HG03108 (cell line): ENCODE results near the gene HNRNPR.
A peak's percentile ranks its signal among the peaks of the same experiment; 100 is the strongest.

Experiments
- ATAC-seq: cut with Tn5 transposase; IDR thresholded peaks from one replicate; pipeline ENCODE4 v1.9.1; 2021; ENCODE audit warnings: moderate library complexity; ENCODE audit not compliant: unreplicated experiment

Gene HNRNPR

GRCh38 chr1:23369335-23370013 lies 25.4 kb upstream of the HNRNPR start, which contains the start of gene ZNF436:
ZNF436 (minus strand) TSS chr1:23369836; CDS start chr1:23368005, 1,831 bp downstream.
- ATAC-seq: no peak

DNA sequence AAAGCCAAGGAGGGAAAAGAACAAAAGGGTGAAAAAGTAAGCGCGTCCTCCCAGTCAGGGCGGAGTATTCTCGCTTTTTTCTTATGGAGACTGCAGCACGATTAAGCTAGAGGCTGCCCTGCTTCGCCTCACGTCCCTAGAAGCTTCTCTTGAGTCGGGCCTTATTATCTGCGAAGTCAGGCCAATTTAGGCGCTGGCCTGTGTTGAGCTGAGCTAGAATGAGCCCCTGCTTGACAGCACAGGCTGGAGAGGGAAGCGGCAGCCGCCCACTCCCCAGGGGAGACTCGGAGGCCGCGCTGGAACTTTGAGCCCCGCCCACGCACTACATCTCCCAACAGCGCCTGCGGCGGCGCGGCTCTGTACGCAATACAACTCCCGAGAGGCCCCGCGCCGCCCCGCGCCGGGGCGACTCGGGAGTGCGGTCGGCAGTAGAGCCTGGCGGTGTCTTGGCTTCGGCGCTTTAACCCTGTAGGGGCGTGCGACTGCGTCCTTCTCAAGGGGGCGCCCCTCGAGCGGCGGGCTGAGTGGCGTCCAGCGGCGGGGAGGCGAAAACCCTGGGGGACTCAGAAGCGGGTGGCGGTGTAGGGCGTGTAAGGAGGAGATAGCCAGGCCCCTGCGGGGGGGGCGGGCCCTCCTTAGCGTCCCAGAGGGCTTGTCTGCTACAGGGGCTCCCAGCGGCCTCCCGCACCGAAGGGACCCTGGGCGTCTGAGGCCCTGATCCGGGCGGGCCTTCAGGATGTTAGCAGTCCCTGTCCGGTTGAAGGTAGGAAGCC lies 24.7 kb upstream of the HNRNPR start:
- peak; percentile 71 for ATAC-seq

GRCh38 chr1:23367791-23368561 lies 23.9 kb upstream of the HNRNPR start:
- ATAC-seq: peak; percentile 79

DNA sequence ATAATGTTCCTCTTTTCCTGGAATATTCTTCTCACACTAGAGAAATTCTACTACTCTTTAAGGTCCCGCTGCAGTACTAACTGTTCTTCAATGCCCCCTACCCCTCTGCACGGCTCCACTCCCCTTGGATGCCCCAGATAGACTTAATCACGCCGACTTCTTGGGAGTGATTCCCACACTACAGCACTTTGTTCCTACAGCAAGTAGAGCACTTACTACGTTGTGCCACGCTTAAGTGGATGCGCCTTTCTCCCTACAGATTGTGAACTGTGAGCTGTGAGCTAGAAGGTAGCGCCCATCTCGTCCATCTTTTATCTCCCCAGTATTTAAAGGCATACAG lies 23.3 kb upstream of the HNRNPR start:
- ATAC-seq: no peak

- no peak for ATAC-seq
Measured at GRCh38 chr1:23366598-23366997, 22.5 kb upstream of the HNRNPR start.

DNA sequence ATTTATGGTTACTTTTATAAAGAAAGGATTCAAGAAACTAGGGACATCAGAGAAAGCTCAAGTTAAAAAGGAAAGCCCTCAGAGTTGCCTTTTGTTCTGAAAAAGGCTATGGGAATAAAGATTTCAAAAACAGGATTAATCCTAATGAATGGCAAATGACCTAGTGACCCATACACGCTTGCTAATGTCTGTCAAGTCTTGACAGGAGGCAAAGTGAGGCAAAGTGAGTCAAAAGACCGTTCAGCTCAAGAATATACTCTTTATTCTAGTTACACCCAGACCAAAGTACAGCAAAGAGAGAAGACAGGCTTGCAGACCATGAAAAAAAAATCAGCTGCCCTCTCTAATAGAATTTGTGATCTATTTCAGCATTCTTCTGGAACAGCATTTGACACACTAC lies 22.1 kb upstream of the HNRNPR start:
- ATAC-seq: no peak

DNA sequence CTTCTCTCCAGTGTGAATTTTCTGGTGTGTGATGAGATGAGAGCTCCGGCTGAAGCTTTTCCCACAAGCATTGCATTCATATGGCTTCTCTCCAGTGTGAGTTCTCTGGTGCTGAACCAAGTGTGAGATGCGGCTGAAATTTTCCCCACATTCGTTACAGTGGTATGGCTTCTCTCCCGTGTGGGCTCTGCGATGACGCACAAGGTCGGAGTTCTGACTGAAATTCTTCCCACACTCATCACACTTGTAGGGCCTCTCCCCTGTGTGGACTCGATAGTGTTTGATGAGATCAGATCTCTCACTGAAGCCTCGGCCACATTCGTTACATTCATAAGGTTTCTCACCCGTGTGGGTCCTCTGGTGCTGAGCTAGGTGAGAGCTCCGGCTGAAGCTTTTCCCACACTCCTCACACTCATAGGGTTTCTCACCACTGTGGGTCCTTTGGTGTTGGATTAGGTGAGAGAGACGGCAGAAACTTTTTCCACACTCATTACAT lies 18.2 kb upstream of the HNRNPR start:
- no peak for ATAC-seq

DNA sequence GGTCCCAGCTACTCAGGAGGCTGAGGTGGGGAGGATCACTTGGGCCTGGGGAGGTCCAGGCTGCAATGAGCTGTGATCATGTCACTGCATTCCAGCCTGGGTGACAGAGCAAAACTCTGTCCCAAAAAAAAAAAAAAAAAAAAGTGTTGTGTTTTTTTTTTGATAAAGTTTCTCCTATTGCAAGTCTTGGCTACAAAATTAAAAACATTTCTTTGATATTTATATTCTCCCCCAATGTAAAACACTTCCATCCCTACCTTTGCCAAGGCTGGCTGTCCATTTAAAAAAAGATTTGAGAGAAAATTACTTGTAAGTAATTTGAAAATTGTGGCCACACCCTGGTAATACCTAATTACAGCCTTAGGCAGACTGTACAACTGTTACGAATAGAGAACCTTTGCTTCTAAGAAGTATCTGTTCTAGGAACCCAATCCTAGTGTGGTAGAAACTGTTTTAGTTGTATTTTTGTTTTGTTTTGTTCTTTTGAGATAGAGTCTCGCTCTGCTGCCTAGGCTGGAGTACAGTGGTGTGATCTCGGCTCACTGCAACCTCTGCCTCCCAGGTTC lies 14.3 kb upstream of the HNRNPR start:
- no peak for ATAC-seq

DNA sequence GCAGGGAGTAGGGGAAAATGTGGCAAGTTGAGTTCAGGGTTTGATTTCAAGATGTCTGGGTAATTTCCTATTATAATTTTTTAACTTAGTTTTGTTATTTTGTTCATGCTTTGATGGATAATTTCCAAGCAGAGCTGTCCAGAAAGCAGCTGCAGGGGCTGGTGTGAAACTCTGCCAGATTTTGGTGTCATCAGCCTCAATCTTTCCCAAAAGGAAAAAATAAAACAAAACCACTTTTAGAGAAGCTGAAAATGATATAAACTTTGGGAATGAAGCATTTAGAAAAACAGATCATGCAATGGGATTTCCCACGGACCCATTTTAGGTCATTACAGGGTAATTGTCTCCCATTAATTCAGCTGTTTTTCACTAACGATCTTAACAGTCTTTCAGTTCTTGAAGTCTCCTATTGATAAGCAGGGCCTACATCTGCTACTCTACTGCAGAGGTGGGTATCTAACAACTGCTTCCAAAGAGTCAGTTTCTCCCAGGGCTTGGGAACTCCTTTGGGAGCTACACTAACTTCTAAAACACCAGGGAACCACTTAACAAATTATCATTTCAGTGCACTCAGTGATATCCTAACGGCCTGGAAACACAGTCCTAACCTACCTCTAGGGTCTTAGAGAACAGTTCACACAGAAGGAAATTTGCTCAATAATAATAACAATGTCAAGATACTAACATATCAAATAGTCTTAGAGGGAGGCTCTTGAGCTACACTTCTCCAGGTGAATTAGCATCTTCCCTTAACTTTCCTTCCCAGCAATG lies 13.2 kb upstream of the HNRNPR start:
- ATAC-seq: no peak

- no peak for ATAC-seq
Measured at GRCh38 chr1:23356471-23357137, 12.5 kb upstream of the HNRNPR start.

GRCh38 chr1:23354245-23354644 lies 10.2 kb upstream of the HNRNPR start:
- no peak for ATAC-seq

GRCh38 chr1:23352096-23352695 lies 8.1 kb upstream of the HNRNPR start:
- ATAC-seq: no peak

- no peak for ATAC-seq
Measured at GRCh38 chr1:23345920-23346319, 1.8 kb upstream of the HNRNPR start.

GRCh38 chr1:23344987-23345472 lies 946 bp upstream of the HNRNPR start:
- no peak for ATAC-seq

GRCh38 chr1:23343221-23344110 lies 618 bp downstream of the HNRNPR start:
- ATAC-seq: no peak

DNA sequence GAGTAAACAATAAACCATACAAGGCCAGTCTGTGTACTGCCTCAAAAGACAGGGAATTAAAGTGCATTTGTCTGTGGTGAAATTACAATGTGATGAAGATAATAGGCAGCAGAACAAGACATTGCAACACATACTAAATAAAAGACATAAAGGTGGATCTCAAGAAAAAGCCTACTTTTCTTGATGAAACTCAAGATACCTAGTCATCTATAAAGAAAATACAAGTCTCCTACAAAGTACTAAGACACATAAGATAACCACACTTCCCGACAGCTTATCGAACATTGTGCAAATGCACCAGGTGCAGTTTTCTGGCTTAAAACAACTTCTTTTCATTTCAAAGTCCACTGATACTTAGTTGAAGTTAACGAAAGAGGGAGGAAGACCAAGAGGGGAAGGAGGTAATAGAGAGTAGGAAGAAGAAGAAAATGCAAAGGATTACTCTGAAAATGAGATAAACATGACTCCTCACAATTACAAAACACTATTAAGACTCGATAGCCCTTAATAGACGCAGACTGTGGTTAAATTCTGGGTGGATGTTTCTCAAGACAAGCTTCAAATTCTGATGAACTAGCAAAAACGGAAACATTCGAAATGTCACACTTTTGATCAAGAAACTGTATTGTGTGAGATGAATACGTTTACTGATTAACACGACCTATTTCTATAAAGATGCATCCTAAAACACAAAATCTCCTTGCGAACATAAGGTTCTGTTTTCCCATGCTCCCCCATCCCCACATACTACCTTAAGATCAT lies 2.0 kb downstream of the HNRNPR start:
- no peak for ATAC-seq

- no peak for ATAC-seq
Measured at GRCh38 chr1:23339632-23340031, 4.5 kb downstream of the HNRNPR start.

GRCh38 chr1:23337869-23338268 lies 6.2 kb downstream of the HNRNPR start:
- ATAC-seq: no peak
